HepG2 (cell line): ENCODE measurements around the gene MS4A18. TPM values are rescaled to one million over a fixed set of nuclear protein-coding genes. Genes with fewer than 3 reads are reported as not detected.
"Not testable (repeated sequence)": the region's sequence is repeated elsewhere in the genome, so short reads cannot be mapped to it uniquely, and the experiment has no call there.

Experiments
- ATAC-seq: fragments of 200-7000 bp; cut with Tn5 transposase; 3 replicates; pipeline ENCODE4 v1.9.1; 2020; ENCODE audit warnings: mild to moderate bottlenecking, moderate library complexity
- BruUV-seq: library from RNA; stranded (reverse); fragments of 400-500 nt; replicated peaks from 2 replicates; lab custom pipeline; 2021; lab: Mats Ljungman, UMichigan
- CTCF ChIA-PET: fragments of 300-600 bp; formaldehyde crosslinking; extraction: SDS; loops from one replicate; lab custom pipeline; 2021; ENCODE audit warnings: low total read pairs, inconsistent platforms, low intra/inter-chr PET ratio; lab: Yijun Ruan, JAX
- POLR2A ChIA-PET: fragments of 350-600 bp; sonication (Branson Sonifier 250); formaldehyde crosslinking; loops from one replicate; lab custom pipeline; 2020; ENCODE audit warnings: antibody characterized with exemption, inconsistent platforms; lab: Yijun Ruan, JAX
- DNase-seq: peaks from one replicate; pipeline ENCODE4 v3.0.0-alpha.2; 2015; ENCODE audit warnings: low spot score
- FAIRE-seq: peaks from 3 replicates; lab custom pipeline; 2011; peaks lifted over from hg19 to GRCh38; lab: Jason Lieb, UNC
- H2AFZ ChIP-seq: one replicate; pipeline ENCODE4 v1.6.1; 2011; ENCODE audit warnings: low read length, inconsistent platforms
- H3K27ac ChIP-seq: fragments of 300-600 bp; 3 replicates; pipeline ENCODE4 v1.8.0; 2011; ENCODE audit warnings: mixed run types, mild to moderate bottlenecking, mixed read lengths, low read length, inconsistent platforms; ENCODE audit not compliant: insufficient read depth; ENCODE audit errors: extremely low read length
- H3K27me3 ChIP-seq, 2 experiments: fragments of 200-600 bp in 1 of 2; 2 replicates in 1 of 2; 3 replicates in 1 of 2; pipeline versions ENCODE4 v1.6.0 to v1.8.0; 2011; ENCODE audit warnings: low read length in 2 of 2, mild to moderate bottlenecking in 2 of 2, moderate library complexity in 2 of 2, inconsistent platforms in 1 of 2; ENCODE audit not compliant: insufficient read depth in 2 of 2, control insufficient read depth in 1 of 2
- H3K36me3 ChIP-seq, 2 experiments: fragments of 200-600 bp in 1 of 2; replicated peaks in 1 of 2; 2 replicates in 1 of 2; 3 replicates in 1 of 2; pipeline versions ENCODE4 v1.5.1 to v1.8.0; 2011; ENCODE audit warnings: low read length in 2 of 2, inconsistent platforms in 1 of 2; ENCODE audit not compliant: insufficient read depth in 2 of 2, control insufficient read depth in 1 of 2
- H3K4me1 ChIP-seq: 2 replicates; pipeline ENCODE4 v1.5.1; 2012; ENCODE audit warnings: low read length, inconsistent platforms; ENCODE audit not compliant: insufficient read depth
- H3K4me2 ChIP-seq: 2 replicates; pipeline ENCODE4 v1.6.0; 2011; ENCODE audit warnings: low read depth, low read length, inconsistent platforms
- H3K4me3 ChIP-seq, 3 experiments: fragments of 200-600 bp in 1 of 3; sonication (generic), shearing (Covaris generic) in 1 of 3; replicated peaks in 1 of 3; 2 replicates each; pipeline ENCODE4 v1.5.1; 2011 to 2016; ENCODE audit warnings: low read length in 3 of 3, inconsistent platforms in 2 of 3, low read depth in 2 of 3, mild to moderate bottlenecking in 2 of 3, control low read depth in 1 of 3, mixed read lengths in 1 of 3; ENCODE audit not compliant: insufficient read depth in 1 of 3
- H3K79me2 ChIP-seq: one replicate; pipeline ENCODE4 v1.6.1; 2011; ENCODE audit warnings: low read length, inconsistent platforms; ENCODE audit not compliant: insufficient read depth
- H3K9ac ChIP-seq: 2 replicates; pipeline ENCODE4 v1.6.0; 2011; ENCODE audit warnings: mild to moderate bottlenecking, low read depth, low read length, inconsistent platforms; ENCODE audit not compliant: insufficient read depth
- H3K9me3 ChIP-seq: 2 replicates; pipeline ENCODE4 v1.5.1; 2012; ENCODE audit warnings: mild to moderate bottlenecking, low read length
- H4K20me1 ChIP-seq: 2 replicates; pipeline ENCODE4 v1.6.0; 2011; ENCODE audit warnings: inconsistent platforms, mild to moderate bottlenecking, low read length, moderate library complexity; ENCODE audit not compliant: insufficient read depth
- CBX1 ChIP-seq: IDR thresholded peaks from one replicate; pipeline ENCODE4 v1.6.1; 2016; ENCODE audit warnings: antibody characterized with exemption, low read depth
- ELF1 ChIP-seq: sonication (generic); formaldehyde crosslinking; IDR thresholded peaks from 2 replicates; pipeline ENCODE4 v1.4.0; 2020; ENCODE audit warnings: missing genetic modification reagents
- MTF1 ChIP-seq: sonication (generic); formaldehyde crosslinking; IDR thresholded peaks from 2 replicates; pipeline ENCODE4 v1.5.0; 2020; ENCODE audit warnings: missing genetic modification reagents
- MTF2 ChIP-seq: sonication (generic); formaldehyde crosslinking; IDR thresholded peaks from 2 replicates; pipeline ENCODE4 v1.5.0; 2020; ENCODE audit warnings: missing genetic modification reagents, borderline replicate concordance
- ZNF552 ChIP-seq: sonication (generic); formaldehyde crosslinking; IDR thresholded peaks from 2 replicates; pipeline ENCODE4 v1.9.0; 2022; ENCODE audit warnings: missing genetic modification reagents, mild to moderate bottlenecking, borderline replicate concordance
- ZNF615 ChIP-seq: sonication (generic); formaldehyde crosslinking; IDR thresholded peaks from 2 replicates; pipeline ENCODE4 v1.5.0; 2020; ENCODE audit warnings: mild to moderate bottlenecking, missing genetic modification reagents, borderline replicate concordance
- WGBS: methylation state at CpG from one replicate; pipeline ENCODE4 v1.1.6; 2017; ENCODE audit warnings: low lambda C conversion rate; 5-methylcytosine and 5-hydroxymethylcytosine counted together
- in situ Hi-C: cut with HindIII; loops from 2 replicates; pipeline ENCODE4 v1.10.0; 2017; ENCODE audit warnings: low pct_unique_long_range_greater_than_20kb; ENCODE audit not compliant: extremely low pct_ligation_motif_present
- intact Hi-C: fragments of 100-400 bp; cut with micrococcal nuclease; formaldehyde crosslinking; loops from one replicate; pipeline ENCODE4 v1.10.0; 2022; ENCODE audit not compliant: unreplicated experiment
- polyA plus RNA-seq, 8 experiments: library from polyadenylated mRNA; depleted of rRNA in 3 of 8; stranded (reverse) in 7 of 8; unstranded in 1 of 8; fragments of >200 nt; fragmentation: Illumina TruSeq in 4 of 8; extraction: Trizol in 4 of 8; gene quantifications; 2 replicates each; pipeline versions ENCODE4 v1.2.1 to v1.2.3, GENCODE V29; 2011 to 2016; ENCODE audit warnings: low read depth in 4 of 8, missing spikeins in 1 of 8, mixed read lengths in 1 of 8; ENCODE audit not compliant: insufficient read depth in 1 of 8
- total RNA-seq, 5 experiments: library from RNA; depleted of rRNA; stranded (reverse); fragments of >200 nt; fragmentation: Illumina TruSeq; extraction: Trizol; gene quantifications; 2 replicates each; pipeline ENCODE4 v1.2.3, GENCODE V29; 2016; ENCODE audit warnings: low read depth in 1 of 5
- TF ChIP-seq, protein P1 (sequence below), 2 experiments: fragments of 450-650 bp in 1 of 2; sonication (generic) in 1 of 2; formaldehyde crosslinking in 1 of 2; IDR thresholded peaks; 2 replicates each; pipeline versions ENCODE4 v1.6.1 to v1.8.0; 2016 to 2022; ENCODE audit warnings: antibody characterized with exemption in 1 of 2, mild to moderate bottlenecking in 1 of 2, missing genetic modification reagents in 1 of 2
- TF ChIP-seq, protein P2 (sequence below): sonication (generic); formaldehyde crosslinking; IDR thresholded peaks from 2 replicates; pipeline ENCODE4 v1.9.0; 2022; ENCODE audit warnings: missing genetic modification reagents, mild to moderate bottlenecking, borderline replicate concordance

Gene MS4A18
- total and polyA plus RNA-seq, 2 of the 13 experiments (the other 11 are each of a cell fraction or from before 2014, with no cell fraction given) = not detected

DNA sequence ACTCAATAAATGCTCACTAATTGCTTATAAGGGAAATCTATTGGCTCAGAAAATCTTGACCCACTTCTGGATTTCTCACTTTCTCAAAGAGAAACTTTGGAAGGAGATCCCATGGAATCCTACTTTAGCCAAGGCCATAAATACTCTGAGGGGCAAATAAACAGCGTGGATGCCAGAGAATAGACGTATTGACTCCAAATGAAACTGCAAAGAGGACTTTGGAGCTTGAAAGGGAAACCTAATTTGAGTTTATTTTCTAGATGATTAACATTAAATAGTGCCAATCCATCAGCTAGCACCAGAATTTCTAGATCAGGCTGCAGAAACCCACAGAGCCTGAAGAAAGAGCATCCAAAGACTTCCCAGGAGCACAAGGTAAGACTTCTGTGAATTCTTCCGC is at the start of gene MS4A18 (continued):
- TF ChIP-seq, protein P1, sequence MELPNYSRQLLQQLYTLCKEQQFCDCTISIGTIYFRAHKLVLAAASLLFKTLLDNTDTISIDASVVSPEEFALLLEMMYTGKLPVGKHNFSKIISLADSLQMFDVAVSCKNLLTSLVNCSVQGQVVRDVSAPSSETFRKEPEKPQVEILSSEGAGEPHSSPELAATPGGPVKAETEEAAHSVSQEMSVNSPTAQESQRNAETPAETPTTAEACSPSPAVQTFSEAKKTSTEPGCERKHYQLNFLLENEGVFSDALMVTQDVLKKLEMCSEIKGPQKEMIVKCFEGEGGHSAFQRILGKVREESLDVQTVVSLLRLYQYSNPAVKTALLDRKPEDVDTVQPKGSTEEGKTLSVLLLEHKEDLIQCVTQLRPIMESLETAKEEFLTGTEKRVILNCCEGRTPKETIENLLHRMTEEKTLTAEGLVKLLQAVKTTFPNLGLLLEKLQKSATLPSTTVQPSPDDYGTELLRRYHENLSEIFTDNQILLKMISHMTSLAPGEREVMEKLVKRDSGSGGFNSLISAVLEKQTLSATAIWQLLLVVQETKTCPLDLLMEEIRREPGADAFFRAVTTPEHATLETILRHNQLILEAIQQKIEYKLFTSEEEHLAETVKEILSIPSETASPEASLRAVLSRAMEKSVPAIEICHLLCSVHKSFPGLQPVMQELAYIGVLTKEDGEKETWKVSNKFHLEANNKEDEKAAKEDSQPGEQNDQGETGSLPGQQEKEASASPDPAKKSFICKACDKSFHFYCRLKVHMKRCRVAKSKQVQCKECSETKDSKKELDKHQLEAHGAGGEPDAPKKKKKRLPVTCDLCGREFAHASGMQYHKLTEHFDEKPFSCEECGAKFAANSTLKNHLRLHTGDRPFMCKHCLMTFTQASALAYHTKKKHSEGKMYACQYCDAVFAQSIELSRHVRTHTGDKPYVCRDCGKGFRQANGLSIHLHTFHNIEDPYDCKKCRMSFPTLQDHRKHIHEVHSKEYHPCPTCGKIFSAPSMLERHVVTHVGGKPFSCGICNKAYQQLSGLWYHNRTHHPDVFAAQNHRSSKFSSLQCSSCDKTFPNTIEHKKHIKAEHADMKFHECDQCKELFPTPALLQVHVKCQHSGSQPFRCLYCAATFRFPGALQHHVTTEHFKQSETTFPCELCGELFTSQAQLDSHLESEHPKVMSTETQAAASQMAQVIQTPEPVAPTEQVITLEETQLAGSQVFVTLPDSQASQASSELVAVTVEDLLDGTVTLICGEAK (IDR thresholded peaks at IDR 0.05) = no peak
- TF ChIP-seq, protein P1 (CRISPR knock-in tag; IDR thresholded peaks at IDR 0.05) = no peak
- TF ChIP-seq MTF1 (CRISPR knock-in tag) (no peak), ZNF615 (CRISPR knock-in tag) (no peak), ZNF552 (no peak), ELF1 (CRISPR knock-in tag) (no peak), MTF2 (CRISPR knock-in tag) (no peak), CBX1 (no peak)
- TF ChIP-seq, protein P2, sequence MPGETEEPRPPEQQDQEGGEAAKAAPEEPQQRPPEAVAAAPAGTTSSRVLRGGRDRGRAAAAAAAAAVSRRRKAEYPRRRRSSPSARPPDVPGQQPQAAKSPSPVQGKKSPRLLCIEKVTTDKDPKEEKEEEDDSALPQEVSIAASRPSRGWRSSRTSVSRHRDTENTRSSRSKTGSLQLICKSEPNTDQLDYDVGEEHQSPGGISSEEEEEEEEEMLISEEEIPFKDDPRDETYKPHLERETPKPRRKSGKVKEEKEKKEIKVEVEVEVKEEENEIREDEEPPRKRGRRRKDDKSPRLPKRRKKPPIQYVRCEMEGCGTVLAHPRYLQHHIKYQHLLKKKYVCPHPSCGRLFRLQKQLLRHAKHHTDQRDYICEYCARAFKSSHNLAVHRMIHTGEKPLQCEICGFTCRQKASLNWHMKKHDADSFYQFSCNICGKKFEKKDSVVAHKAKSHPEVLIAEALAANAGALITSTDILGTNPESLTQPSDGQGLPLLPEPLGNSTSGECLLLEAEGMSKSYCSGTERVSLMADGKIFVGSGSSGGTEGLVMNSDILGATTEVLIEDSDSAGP (CRISPR knock-in tag) = no peak

DNA sequence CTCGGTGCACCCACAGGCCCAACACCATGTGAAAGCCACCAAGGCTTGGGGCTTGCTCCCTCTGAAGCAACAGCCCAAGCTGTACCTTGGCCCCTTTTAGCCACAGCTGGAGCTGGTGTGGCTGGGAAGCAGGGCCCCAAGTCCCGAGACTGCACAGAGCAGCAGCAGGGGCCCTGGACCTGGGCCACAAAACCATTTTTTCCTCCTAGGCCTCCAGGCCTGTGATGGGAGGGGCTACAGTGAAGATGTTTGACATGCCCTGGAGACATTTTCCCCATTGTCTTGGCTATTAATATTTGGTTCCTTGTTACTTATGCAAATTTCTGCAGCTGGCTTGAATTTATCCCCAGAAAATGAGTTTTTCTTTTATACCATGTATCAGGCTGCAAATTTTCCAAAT is 46.3 kb upstream of the MS4A18 start:
- FAIRE-seq, in situ Hi-C loops, CTCF ChIA-PET, H3K36me3 ChIP-seq, H3K4me2 ChIP-seq, H3K79me2 ChIP-seq, H2AFZ ChIP-seq, H4K20me1 ChIP-seq, BruUV-seq, H3K9ac ChIP-seq, H3K27ac ChIP-seq, H3K4me1 ChIP-seq, ATAC-seq, H3K4me3 ChIP-seq, DNase-seq, POLR2A ChIA-PET, intact Hi-C loops, H3K27me3 ChIP-seq: not testable (repeated sequence)
- no CpG with 5 or more reads among the region's 2 CpGs for WGBS
- peaks cover 36% of the 10 kb centered on the region for H3K9me3 ChIP-seq
